LNCAP (cell line): ENCODE results near the gene PLAU.

Experiments used
- CTCF ChIP-seq: fragments of 450-650 bp; IDR thresholded peaks from 2 replicates; pipeline ENCODE4 v1.5.1; 2017; ENCODE audit warnings: mild to moderate bottlenecking

PLAU gene

DNA sequence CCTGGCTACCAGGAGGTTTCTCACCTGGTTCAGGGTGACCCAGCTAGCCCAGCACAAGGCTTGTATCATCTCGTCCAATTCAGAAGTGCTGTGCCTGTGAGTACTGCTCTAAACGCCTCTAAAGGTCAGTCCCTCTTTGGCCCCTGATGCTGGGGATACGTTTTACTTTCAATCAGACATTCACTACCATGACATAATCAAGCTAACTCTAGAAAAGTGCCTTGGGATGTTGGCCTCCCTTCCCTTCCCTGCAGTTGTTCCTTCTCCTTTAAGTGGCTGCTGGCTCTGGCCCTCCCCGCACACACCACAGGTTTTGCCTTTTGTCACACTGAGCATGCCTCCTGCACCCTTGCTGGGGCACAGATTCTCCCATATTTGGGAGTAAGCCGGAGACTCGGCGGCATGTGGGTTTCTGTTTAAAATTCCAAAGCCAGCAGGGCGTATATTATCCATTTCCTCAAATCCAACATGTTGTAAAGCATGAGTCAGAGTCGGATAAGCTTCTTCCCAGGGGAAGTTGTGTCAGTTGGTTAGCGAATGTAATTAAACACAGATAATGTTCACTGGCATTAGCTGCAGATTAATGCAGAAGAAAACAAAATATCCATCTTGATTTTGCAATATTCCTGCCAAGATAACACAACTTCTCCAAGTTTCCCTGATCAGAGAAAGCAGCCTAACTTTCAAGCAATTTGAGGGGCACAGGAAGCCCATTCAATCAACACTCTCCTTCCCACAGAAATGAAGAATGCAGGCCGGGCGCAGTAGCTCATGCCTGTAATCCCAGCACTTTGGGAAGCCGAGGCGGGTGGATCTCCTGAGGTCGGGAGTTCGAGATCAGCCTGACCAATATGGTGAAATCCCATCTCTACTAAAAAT, 55.2 kb downstream of the PLAU start:
- no peak for TF ChIP-seq CTCF

GRCh38 chr10:73967022-73967429, 56.1 kb downstream of the PLAU start:
- no peak for TF ChIP-seq CTCF
